GM12865 (cell line): ENCODE results near the gene FRG1.
"Not testable (repeated sequence)": the region's sequence is repeated elsewhere in the genome, so short reads cannot be mapped to it uniquely, and the experiment has no call there.

ENCODE experiments used
- DNase-seq: peaks from one replicate; pipeline ENCODE4 v3.0.0; 2010; ENCODE audit warnings: low read depth
- H3K4me3 ChIP-seq: 2 replicates; pipeline ENCODE4 v1.5.1; 2011; ENCODE audit warnings: mild to moderate bottlenecking, low read depth, low read length, control low read depth
- CTCF ChIP-seq: IDR thresholded peaks from 2 replicates; pipeline ENCODE4 v1.5.1; 2011; ENCODE audit warnings: low read length, control low read depth, low read depth, inconsistent platforms; ENCODE audit not compliant: insufficient read depth; ENCODE audit errors: missing control alignments

The FRG1 gene

GRCh38 chr4:189941005-189941450, 356 bp downstream of the FRG1 start:
- TF ChIP-seq CTCF: no peak
- no peak for DNase-seq
- H3K4me3 ChIP-seq: peak overlapping the region; percentile 71

GRCh38 chr4:189942412-189942811, 1.7 kb downstream of the FRG1 start:
- DNase-seq, H3K4me3 ChIP-seq: not testable (repeated sequence)

GRCh38 chr4:189944077-189944476, 3.4 kb downstream of the FRG1 start:
- DNase-seq: not testable (repeated sequence)

GRCh38 chr4:189946906-189947305, 6.2 kb downstream of the FRG1 start:
- not testable (repeated sequence) for H3K4me3 ChIP-seq, DNase-seq

More at GRCh38 chr4:189944077-189944476, 3.4 kb downstream of the FRG1 start:
- H3K4me3 ChIP-seq: not testable (repeated sequence)

- DNase-seq, H3K4me3 ChIP-seq: not testable (repeated sequence)
Measured at GRCh38 chr4:189948486-189948885, 7.8 kb downstream of the FRG1 start.

GRCh38 chr4:189969291-189969690, 28.6 kb downstream of the FRG1 start:
- DNase-seq, H3K4me3 ChIP-seq: not testable (repeated sequence)

GRCh38 chr4:189973646-189974045, 33.0 kb downstream of the FRG1 start:
- DNase-seq: no peak
- TF ChIP-seq CTCF: no peak
- no peak overlapping the region for H3K4me3 ChIP-seq

- no peak overlapping the region for H3K4me3 ChIP-seq
- TF ChIP-seq CTCF: peak; percentile 11
- DNase-seq: no peak
Measured at GRCh38 chr4:189974056-189974455, 33.4 kb downstream of the FRG1 start.

- no peak for TF ChIP-seq CTCF
- no peak overlapping the region for H3K4me3 ChIP-seq
- no peak for DNase-seq
Measured at GRCh38 chr4:189979196-189980047, 38.8 kb downstream of the FRG1 start.

- DNase-seq, H3K4me3 ChIP-seq: not testable (repeated sequence)
Measured at GRCh38 chr4:189980292-189980691, 39.6 kb downstream of the FRG1 start.
